IMR-90 (cell line): ENCODE results near the gene CARD10. TPM values are rescaled to one million over a fixed set of nuclear protein-coding genes. Genes with fewer than 3 reads are reported as not detected.
A peak's percentile ranks its signal among the peaks of the same experiment; 100 is the strongest.

Experiments used
- ATAC-seq: fragments of 200-7000 bp; cut with Tn5 transposase; 2 replicates; pipeline ENCODE4 v1.9.1; 2020; ENCODE audit warnings: low read depth, mild to moderate bottlenecking, moderate library complexity
- BruUV-seq: library from RNA; stranded (reverse); fragments of 400-500 nt; replicated peaks from 2 replicates; lab custom pipeline; 2021; lab: Mats Ljungman, UMichigan
- CTCF ChIA-PET: fragments of 300-600 bp; formaldehyde crosslinking; extraction: SDS; loops from one replicate; lab custom pipeline; 2021; ENCODE audit warnings: antibody characterized with exemption; lab: Yijun Ruan, JAX
- POLR2A ChIA-PET: fragments of 300-600 bp; sonication (Branson Sonifier 250); formaldehyde crosslinking; loops from one replicate; lab custom pipeline; 2022; ENCODE audit warnings: antibody characterized with exemption; ENCODE audit not compliant: unreplicated experiment; lab: Charles Lee
- DNase-seq: peaks from one replicate; pipeline ENCODE4 v3.0.0; 2013
- H2AFZ ChIP-seq: replicated peaks from 2 replicates; pipeline ENCODE3; 2013; ENCODE audit warnings: low read length, mild to moderate bottlenecking; ENCODE audit not compliant: poor library complexity
- H2AK5ac ChIP-seq: 2 replicates; pipeline ENCODE4 v1.6.1; 2013; ENCODE audit warnings: low read depth, low read length, inconsistent platforms
- H2AK9ac ChIP-seq: replicated peaks from 2 replicates; pipeline ENCODE3; 2013; ENCODE audit warnings: mild to moderate bottlenecking, low read depth, low read length, moderate library complexity; ENCODE audit not compliant: poor library complexity
- H2BK120ac ChIP-seq: 2 replicates; pipeline ENCODE4 v1.6.1; 2013; ENCODE audit warnings: low read depth, low read length, inconsistent platforms
- H2BK15ac ChIP-seq: 3 replicates; pipeline ENCODE4 v1.6.1; 2013; ENCODE audit warnings: low read depth, low read length, inconsistent platforms
- H2BK20ac ChIP-seq: 2 replicates; pipeline ENCODE4 v1.6.1; 2013; ENCODE audit warnings: low read depth, mild to moderate bottlenecking, inconsistent platforms, low read length, moderate library complexity
- H2BK5ac ChIP-seq: 2 replicates; pipeline ENCODE4 v1.6.1; 2013; ENCODE audit warnings: mild to moderate bottlenecking, low read depth, low read length, inconsistent platforms; ENCODE audit not compliant: poor library complexity, severe bottlenecking
- H3K14ac ChIP-seq: replicated peaks from 2 replicates; pipeline ENCODE4 v1.6.1; 2013; ENCODE audit warnings: low read depth, low read length, inconsistent platforms
- H3K18ac ChIP-seq: 2 replicates; pipeline ENCODE4 v1.6.1; 2013; ENCODE audit warnings: low read depth, low read length, control low read depth
- H3K23ac ChIP-seq: 2 replicates; pipeline ENCODE4 v1.6.1; 2013; ENCODE audit warnings: low read depth, low read length, inconsistent platforms
- H3K27ac ChIP-seq: 2 replicates; pipeline ENCODE4 v1.5.1; 2013; ENCODE audit warnings: mild to moderate bottlenecking, control low read depth, low read length; ENCODE audit not compliant: insufficient read depth
- H3K27me3 ChIP-seq: 2 replicates; pipeline ENCODE4 v1.6.1; 2013; ENCODE audit warnings: low read length; ENCODE audit not compliant: control insufficient read depth, insufficient read depth
- H3K36me3 ChIP-seq: 2 replicates; pipeline ENCODE4 v1.6.1; 2013; ENCODE audit warnings: low read length, mixed read lengths; ENCODE audit not compliant: control insufficient read depth, insufficient read depth
- H3K4ac ChIP-seq: 2 replicates; pipeline ENCODE4 v1.6.1; 2013; ENCODE audit warnings: low read depth, low read length, inconsistent platforms
- H3K4me1 ChIP-seq: 2 replicates; pipeline ENCODE4 v1.6.1; 2013; ENCODE audit warnings: low read length, mixed read lengths; ENCODE audit not compliant: control insufficient read depth, insufficient read depth
- H3K4me2 ChIP-seq: 2 replicates; pipeline ENCODE4 v1.6.1; 2013; ENCODE audit warnings: low read depth, mild to moderate bottlenecking, control low read depth, low read length, moderate library complexity
- H3K4me3 ChIP-seq: 2 replicates; pipeline ENCODE4 v1.5.1; 2013; ENCODE audit warnings: low read depth, mild to moderate bottlenecking, control low read depth, low read length, moderate library complexity; ENCODE audit not compliant: insufficient read depth
- H3K56ac ChIP-seq: 2 replicates; pipeline ENCODE4 v1.6.1; 2013; ENCODE audit warnings: low read length, inconsistent platforms; ENCODE audit not compliant: insufficient read depth; ENCODE audit errors: extremely low read depth
- H3K79me1 ChIP-seq, 2 experiments: 2 replicates each; pipeline ENCODE4 v1.6.1; 2013; ENCODE audit warnings: low read length in 2 of 2, inconsistent platforms in 1 of 2, low read depth in 1 of 2
- H3K9ac ChIP-seq: 2 replicates; pipeline ENCODE4 v1.6.1; 2013; ENCODE audit warnings: low read depth, low read length, control low read depth
- H3K9me1 ChIP-seq: 2 replicates; pipeline ENCODE4 v1.6.1; 2013; ENCODE audit warnings: low read length, inconsistent platforms; ENCODE audit not compliant: insufficient read depth
- H3K9me3 ChIP-seq: 2 replicates; pipeline ENCODE4 v1.6.1; 2013; ENCODE audit warnings: low read length; ENCODE audit not compliant: control insufficient read depth, insufficient read depth
- H4K20me1 ChIP-seq: 2 replicates; pipeline ENCODE4 v1.6.1; 2013; ENCODE audit warnings: low read length, inconsistent platforms; ENCODE audit not compliant: insufficient read depth
- H4K5ac ChIP-seq: 2 replicates; pipeline ENCODE4 v1.6.1; 2013; ENCODE audit warnings: mild to moderate bottlenecking, low read depth, low read length, control low read depth
- H4K8ac ChIP-seq, 2 experiments: 2 replicates each; pipeline ENCODE4 v1.6.1; 2013; ENCODE audit warnings: low read depth in 2 of 2, low read length in 2 of 2, control low read depth in 1 of 2, inconsistent platforms in 1 of 2
- H4K91ac ChIP-seq: 2 replicates; pipeline ENCODE4 v1.6.1; 2013; ENCODE audit warnings: low read depth, low read length, inconsistent platforms; ENCODE audit not compliant: insufficient read depth
- CTCF ChIP-seq: conservative IDR thresholded peaks from 2 replicates; pipeline ENCODE4 v1.5.1; 2012; ENCODE audit warnings: mild to moderate bottlenecking, low read depth, low read length, improper control_type of control experiment
- ELK1 ChIP-seq: fragments of 150-350 bp; IDR thresholded peaks from 2 replicates; pipeline ENCODE4 v1.6.1; 2016; ENCODE audit warnings: low read depth, mild to moderate bottlenecking, low read length, moderate library complexity, borderline replicate concordance
- FOS ChIP-seq: fragments of 150-350 bp; IDR thresholded peaks from 2 replicates; pipeline ENCODE4 v1.6.1; 2016; ENCODE audit warnings: low read depth, low read length
- NFE2L2 ChIP-seq: fragments of 150-350 bp; IDR thresholded peaks from 2 replicates; pipeline ENCODE4 v1.6.1; 2016; ENCODE audit warnings: low read depth, mild to moderate bottlenecking, low read length
- POLR2A ChIP-seq: IDR thresholded peaks from 2 replicates; pipeline ENCODE4 v1.6.1; 2012; ENCODE audit warnings: mild to moderate bottlenecking, low read depth, low read length
- RAD21 ChIP-seq: IDR thresholded peaks from 2 replicates; pipeline ENCODE4 v1.6.1; 2012; ENCODE audit warnings: low read length, improper control_type of control experiment
- RCOR1 ChIP-seq: IDR thresholded peaks from 2 replicates; pipeline ENCODE4 v1.6.1; 2012; ENCODE audit warnings: mild to moderate bottlenecking, low read length, improper control_type of control experiment; ENCODE audit not compliant: insufficient replicate concordance
- RFX5 ChIP-seq: IDR thresholded peaks from 2 replicates; pipeline ENCODE4 v1.8.0; 2012; ENCODE audit warnings: low read depth, mild to moderate bottlenecking, low read length, moderate library complexity
- SMC3 ChIP-seq: fragments of 150-350 bp; IDR thresholded peaks from 2 replicates; pipeline ENCODE4 v1.6.1; 2016; ENCODE audit warnings: low read depth, mild to moderate bottlenecking, antibody characterized with exemption, low read length, moderate library complexity
- USF2 ChIP-seq: fragments of 150-350 bp; IDR thresholded peaks from 2 replicates; pipeline ENCODE4 v1.6.1; 2017; ENCODE audit warnings: mild to moderate bottlenecking, antibody characterized with exemption, low read length, low read depth
- WGBS, 2 experiments: methylation state at CpG; one replicate each; pipeline versions ENCODE4 v1.1.5 to v1.1.7; 2013; ENCODE audit warnings: missing lambda C conversion rate in 2 of 2; ENCODE audit not compliant: insufficient read length in 1 of 2; ENCODE audit errors: extremely low coverage in 2 of 2; 5-methylcytosine and 5-hydroxymethylcytosine counted together
- dilution Hi-C: fragments of 300-500 bp; cut with HindIII; formaldehyde crosslinking; loops from one replicate; pipeline ENCODE4 v1.14.3; 2018; ENCODE audit warnings: low sequenced_read_pairs; ENCODE audit not compliant: unreplicated experiment
- in situ Hi-C: fragments of 300-500 bp; cut with MboI; formaldehyde crosslinking; loops from 3 replicates; pipeline ENCODE4 v1.14.3; 2019; ENCODE audit warnings: low sequenced_read_pairs, inconsistent platforms, mixed read lengths
- intact Hi-C: fragments of 100-400 bp; cut with micrococcal nuclease; formaldehyde crosslinking; loops from 2 replicates; pipeline ENCODE4 v1.10.0; 2022
- polyA plus RNA-seq, 3 experiments: library from polyadenylated mRNA; depleted of rRNA; stranded (reverse); fragments of >200 nt; gene quantifications; 2 replicates each; pipeline ENCODE4 v1.2.3, GENCODE V29; 2012; ENCODE audit warnings: low replicate concordance in 1 of 3
- total RNA-seq: library from RNA; depleted of rRNA; stranded (reverse); fragments of >200 nt; gene quantifications from 2 replicates; pipeline ENCODE4 v1.2.3, GENCODE V29; 2012

The CARD10 gene
- total and polyA plus RNA-seq, 2 of the 4 experiments (the other 2 are of a cell fraction): 6.1 to 18.4 TPM

GRCh38 chr22:37564111-37564711, 45.0 kb upstream of the CARD10 start:
- no TSS peak for BruUV-seq
- no peaks in the 10 kb centered on the region for H3K9me3 ChIP-seq
- intact Hi-C loops (no loop called here), dilution Hi-C loops (no loop called here), in situ Hi-C loops (no loop called here)
- peaks cover 82% of the 10 kb centered on the region for H4K20me1 ChIP-seq
- H2AFZ ChIP-seq: no peak overlapping the region
- POLR2A ChIA-PET: no interaction called here
- peak overlapping the region; percentile 34 for H3K4ac ChIP-seq
- no peak overlapping the region for H3K18ac ChIP-seq
- peak overlapping the region in 1 of 2 experiments; percentile 39; a peak in 1 of 4 replicates for H4K8ac ChIP-seq
- H3K9ac ChIP-seq: peak overlapping the region; percentile 10; the same call in 1 of the 2 replicates
- no peak overlapping the region for H3K4me3 ChIP-seq
- H3K9me1 ChIP-seq: peaks cover 21% of the 10 kb centered on the region
- no peak overlapping the region for H2BK20ac ChIP-seq
- WGBS, 2 experiments: 33% methylated on average over 1 of the region's 7 CpGs; no CpG with 5 or more reads in 1 of the 2 experiments
- H3K56ac ChIP-seq: no peak overlapping the region
- H3K14ac ChIP-seq: peak overlapping the region; percentile 55
- peaks cover 43% of the 10 kb centered on the region for H3K36me3 ChIP-seq
- no peaks in the 10 kb centered on the region for H3K27me3 ChIP-seq
- peaks cover 20 to 81% of the 10 kb centered on the region in 2 experiments; a peak in 3 of 4 replicates for H3K79me1 ChIP-seq
- peaks cover 33% of the 10 kb centered on the region for H3K4me1 ChIP-seq
- TF ChIP-seq SMC3 (no peak), USF2 (no peak), FOS (no peak), CTCF (no peak), POLR2A (no peak), RFX5 (no peak), RAD21 (no peak), NFE2L2 (no peak), ELK1 (no peak), RCOR1 (no peak)
- ATAC-seq (no peak), DNase-seq (peak; percentile 49)
- H2AK5ac ChIP-seq: peak overlapping the region; percentile 86; the same call in 1 of the 2 replicates
- H3K23ac ChIP-seq: peak overlapping the region; percentile 19
- H2BK120ac ChIP-seq: no peak overlapping the region
- no peak overlapping the region for H4K91ac ChIP-seq
- peak overlapping the region; percentile 71 for H3K27ac ChIP-seq
- H4K5ac ChIP-seq: no peak overlapping the region; the same call in 1 of the 2 replicates
- peak overlapping the region; percentile 56 for H2BK5ac ChIP-seq
- CTCF ChIA-PET: interaction anchor here (0.9 to 1.7 kb wide), 4 partner anchors 15 to 28 kb away, joined by 3 to 7 read pairs (median 4); no protein-coding TSS in a partner anchor
- no peak overlapping the region for H2BK15ac ChIP-seq
- peak overlapping the region; percentile 68 for H3K4me2 ChIP-seq
- peak overlapping the region; percentile 25 for H2AK9ac ChIP-seq
